Heart left ventricle (tissue), 16 donors: Measurements from ENCODE around the gene G0S2. TPM values are rescaled to one million over a fixed set of nuclear protein-coding genes. Genes with fewer than 3 reads are reported as not detected.

ENCODE experiments used
- ATAC-seq, 4 donors: fragments of 200-7000 bp; cut with Tn5 transposase; one replicate each; pipeline ENCODE4 v1.9.1; 2020 to 2022; ENCODE audit warnings: moderate library complexity in 4 of 4, mild to moderate bottlenecking in 3 of 4, moderate number of reproducible peaks in 1 of 4
- DNase-seq, 5 donors: peaks; one replicate each; pipeline ENCODE4 v3.0.0-alpha.2; 2020
- H3K27ac ChIP-seq, 12 donors: fragments of 200-600 bp; sonication (generic) in 4 of 12; one replicate each; pipeline versions ENCODE4 v1.5.0 to v1.8.0; 2016 to 2022; ENCODE audit warnings: mild to moderate bottlenecking in 2 of 12
- H3K27me3 ChIP-seq, 9 donors: fragments of 200-600 bp; sonication (generic) in 2 of 9; one replicate each; pipeline versions ENCODE4 v1.5.1 to v1.8.0; 2016 to 2022; ENCODE audit warnings: mild to moderate bottlenecking in 3 of 9
- H3K36me3 ChIP-seq, 9 donors: fragments of 200-600 bp; sonication (generic) in 2 of 9; one replicate each; pipeline versions ENCODE4 v1.5.0 to v1.8.0; 2018 to 2022; ENCODE audit warnings: mild to moderate bottlenecking in 2 of 9
- H3K4me1 ChIP-seq, 12 donors: fragments of 200-600 bp; sonication (generic) in 4 of 12; one replicate each; pipeline versions ENCODE4 v1.5.0 to v1.8.0; 2016 to 2022; ENCODE audit warnings: mild to moderate bottlenecking in 3 of 12
- H3K4me3 ChIP-seq, 12 donors: fragments of 200-600 bp; sonication (generic) in 4 of 12; one replicate each; pipeline versions ENCODE4 v1.5.0 to v1.8.0; 2017 to 2022; ENCODE audit warnings: mild to moderate bottlenecking in 9 of 12, moderate library complexity in 4 of 12
- H3K9me3 ChIP-seq, 12 donors: fragments of 200-600 bp; sonication (generic) in 4 of 12; one replicate each; pipeline versions ENCODE4 v1.5.0 to v1.8.0; 2016 to 2022; ENCODE audit warnings: mild to moderate bottlenecking in 1 of 12
- POLR2A ChIP-seq, 2 donors: fragments of 450-650 bp; IDR thresholded peaks; one replicate each; pipeline ENCODE4 v1.6.1; 2017; ENCODE audit warnings: antibody characterized with exemption in 2 of 2, mild to moderate bottlenecking in 2 of 2, moderate library complexity in 2 of 2
- WGBS, 4 donors: extraction: QIAGEN DNeasy Blood & Tissue Kit in 2 of 4; methylation state at CpG; one replicate each; pipeline versions ENCODE4 v1.1.5 to v1.1.7; 2013 to 2018; 5-methylcytosine and 5-hydroxymethylcytosine counted together
- intact Hi-C, 10 donors: fragments of 100-400 bp; cut with DNase I; formaldehyde crosslinking; loops; one replicate each; pipeline versions ENCODE4 v1.11.1 to v1.14.2; 2022
- polyA plus RNA-seq, 2 donors: library from polyadenylated mRNA; stranded (reverse); fragments of 200-250 nt; gene quantifications; one replicate each; pipeline ENCODE4 v1.2.3, GENCODE V29; 2013
- total RNA-seq, 9 donors: library from RNA; depleted of rRNA in 2 of 9; stranded (reverse); fragments of >200 nt in 2 of 9; fragmentation: NEBNext Ultra II Directional in 3 of 9; extraction: Animal tissue kit (Norgen Biotek cat#: 25700) in 3 of 9; gene quantifications; one replicate each; pipeline versions ENCODE4 v1.1.0 to v1.2.4, GENCODE V29; 2016 to 2023
- TF ChIP-seq, protein P1 (sequence below), 12 donors: fragments of 200-600 bp; sonication (generic) in 4 of 12; IDR thresholded peaks; one replicate each; pipeline versions ENCODE4 v1.5.0 to v1.8.0; 2018 to 2022; ENCODE audit warnings: antibody characterized with exemption in 12 of 12, mild to moderate bottlenecking in 5 of 12
- donor health status: ischemic (EF 13 %, LVEDD 7.1; RV severe dilation, severe dysfunction).
- donor health status: healthy with polysubstance abuse.
- donor health status: DM: no; HTN: yes; CAD: no.
- donor health status: DM: no; HTN: no; CAD: no.
- donor health status: ischemic (EF 25% LVEDD 6.9; RV normal size, moderate dysfunction).
- donor health status: ischemic (EF 25% LVEDD 5.7; RV mildly dilated, moderate dysfunction).
- donor health status: healthy.
- donor health status: DM: yes; HTN: yes; CAD: no.
- donor health status: ischemic (EF 35%, LVEDD 5.7; RV mildly dilated, moderate dysfunction).
- donor health status: nonischemic (EF 11% LVEDD 7.7; RV severe dilation, severe dysfunction).
- donor health status: DM: yes; HTN: yes; CAD: no.
- donor health status: PGD.
- donor health status: ischemic (EF 29% LVEDD 5.4; RV normal size, mild dysfunction).
- donor health status: nonischemic (EF 23%, LVEDD 6.1; RV moderate dilation, normal function).

G0S2 gene
- total and polyA plus RNA-seq, 11 donors: 87.6 to 600 (median 212) TPM

DNA sequence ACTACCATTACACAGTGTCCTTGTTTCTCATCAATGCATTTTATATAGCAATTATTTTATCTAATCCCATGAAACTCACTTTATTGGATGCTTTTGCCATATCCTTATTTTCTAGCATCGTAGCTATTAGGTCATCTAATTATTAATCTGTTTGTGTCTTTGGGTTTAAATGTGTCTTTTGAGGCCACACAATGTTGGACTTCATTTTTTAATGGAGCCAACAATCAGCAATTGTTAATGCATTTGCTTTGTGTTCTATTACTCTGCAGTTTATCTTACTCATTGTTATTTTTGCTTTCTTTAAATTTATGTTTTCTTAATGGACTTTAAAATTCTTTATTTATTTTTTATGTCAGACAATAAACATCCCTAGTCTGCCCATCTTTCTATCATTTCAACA is 27.6 kb downstream of the G0S2 start:
- Histone ChIP-seq H3K4me1 (peaks cover 0 to 17% (median 10%) of the 10 kb centered on the region in 12 donors), H3K27me3 (no peaks in the 10 kb centered on the region), H3K4me3 (no peak overlapping the region), H3K27ac (no peak overlapping the region), H3K9me3 (no peaks in the 10 kb centered on the region), H3K36me3 (no peaks in the 10 kb centered on the region)
- WGBS, 4 donors: 79 to 91% (median 84%) methylated on average over 1 of the region's 1 CpG
- no peak for TF ChIP-seq POLR2A (IDR thresholded peaks at IDR 0.05)
- TF ChIP-seq, protein P1, sequence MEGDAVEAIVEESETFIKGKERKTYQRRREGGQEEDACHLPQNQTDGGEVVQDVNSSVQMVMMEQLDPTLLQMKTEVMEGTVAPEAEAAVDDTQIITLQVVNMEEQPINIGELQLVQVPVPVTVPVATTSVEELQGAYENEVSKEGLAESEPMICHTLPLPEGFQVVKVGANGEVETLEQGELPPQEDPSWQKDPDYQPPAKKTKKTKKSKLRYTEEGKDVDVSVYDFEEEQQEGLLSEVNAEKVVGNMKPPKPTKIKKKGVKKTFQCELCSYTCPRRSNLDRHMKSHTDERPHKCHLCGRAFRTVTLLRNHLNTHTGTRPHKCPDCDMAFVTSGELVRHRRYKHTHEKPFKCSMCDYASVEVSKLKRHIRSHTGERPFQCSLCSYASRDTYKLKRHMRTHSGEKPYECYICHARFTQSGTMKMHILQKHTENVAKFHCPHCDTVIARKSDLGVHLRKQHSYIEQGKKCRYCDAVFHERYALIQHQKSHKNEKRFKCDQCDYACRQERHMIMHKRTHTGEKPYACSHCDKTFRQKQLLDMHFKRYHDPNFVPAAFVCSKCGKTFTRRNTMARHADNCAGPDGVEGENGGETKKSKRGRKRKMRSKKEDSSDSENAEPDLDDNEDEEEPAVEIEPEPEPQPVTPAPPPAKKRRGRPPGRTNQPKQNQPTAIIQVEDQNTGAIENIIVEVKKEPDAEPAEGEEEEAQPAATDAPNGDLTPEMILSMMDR (IDR thresholded peaks at IDR 0.05): no peak
- ATAC-seq: no peak
- DNase-seq: no peak
- intact Hi-C loops: loop anchor here in 1 of 10 donors (5.0 kb wide), 1 partner anchor 44 kb away; no protein-coding TSS in a partner anchor

- WGBS, 4 donors: 42 to 51% (median 48%) methylated on average over 6 of the region's 6 CpGs
- intact Hi-C loops: loop anchor here in 1 of 10 donors (5.0 kb wide), 1 partner anchor 43 kb away; no protein-coding TSS in a partner anchor
- no peak for ATAC-seq
These were observed 28.8 kb downstream of the G0S2 start for GRCh38 chr1:209703834-209704504.

DNA sequence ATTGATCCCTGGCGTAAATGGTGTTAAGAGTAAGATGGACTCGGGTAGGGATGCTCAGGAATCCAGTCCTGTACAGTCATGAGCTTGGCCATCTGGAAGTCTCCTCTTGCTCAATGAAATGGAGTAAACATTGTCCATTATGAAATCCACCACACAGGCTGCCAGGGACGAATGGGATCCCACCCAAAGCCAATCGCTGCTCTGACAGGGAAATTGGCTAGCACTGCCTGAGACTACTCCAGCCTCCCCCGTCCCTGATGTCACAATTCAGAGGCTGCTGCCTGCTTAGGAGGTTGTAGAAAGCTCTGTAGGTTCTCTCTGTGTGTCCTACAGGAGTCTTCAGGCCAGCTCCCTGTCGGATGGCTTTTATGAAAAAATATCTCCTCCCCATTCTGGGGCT is 29.4 kb downstream of the G0S2 start, which contains the start of gene HSD11B1:
Gene HSD11B1 (plus strand): TSS at position 263 of the 400 bp plus-strand sequence. CDS start 97 bp downstream, at position 360.
- Histone ChIP-seq H3K27ac (peak within 1 kb of the TSS in 5 of 12 donors; percentile 32 to 54 (median 47)), H3K36me3 (no peaks in the 10 kb centered on the region), H3K9me3 (no peaks in the 10 kb centered on the region), H3K27me3 (no peaks in the 10 kb centered on the region), H3K4me1 (peaks cover 0 to 17% (median 10%) of the 10 kb centered on the region in 12 donors), H3K4me3 (peak within 1 kb of the TSS in 1 of 12 donors; percentile 14)
- intact Hi-C loops: loop anchor here in 1 of 10 donors (5.0 kb wide), 1 partner anchor 43 kb away; no protein-coding TSS in a partner anchor
- WGBS, 4 donors: 64 to 72% (median 67%) methylated on average over 6 of the region's 6 CpGs
- ATAC-seq: peak; percentile 82 to 96 (median 95)
- TF ChIP-seq, protein P1 (IDR thresholded peaks at IDR 0.05): no peak
- TF ChIP-seq POLR2A (IDR thresholded peaks at IDR 0.05): no peak
- DNase-seq: peak; percentile 63 to 81 (median 73)

More at GRCh38 chr1:209703834-209704504, 28.8 kb downstream of the G0S2 start:
- peaks cover 0 to 17% (median 10%) of the 10 kb centered on the region in 12 donors for H3K4me1 ChIP-seq
- H3K27me3 ChIP-seq: no peaks in the 10 kb centered on the region
- TF ChIP-seq POLR2A (IDR thresholded peaks at IDR 0.05): no peak
- TF ChIP-seq, protein P1 (IDR thresholded peaks at IDR 0.05): no peak
- H3K27ac ChIP-seq: peak overlapping the region in 1 of 12 donors; percentile 32
- H3K9me3 ChIP-seq: no peaks in the 10 kb centered on the region
- no peaks in the 10 kb centered on the region for H3K36me3 ChIP-seq
- DNase-seq: no peak
- H3K4me3 ChIP-seq: no peak overlapping the region

GRCh38 chr1:209705033-209705598 is 29.9 kb downstream of the G0S2 start:
- H3K4me1 ChIP-seq: peaks cover 0 to 17% (median 10%) of the 10 kb centered on the region in 12 donors
- H3K9me3 ChIP-seq: no peaks in the 10 kb centered on the region
- TF ChIP-seq POLR2A (IDR thresholded peaks at IDR 0.05): no peak
- TF ChIP-seq, protein P1 (IDR thresholded peaks at IDR 0.05): no peak
- H3K27me3 ChIP-seq: no peaks in the 10 kb centered on the region
- H3K36me3 ChIP-seq: no peaks in the 10 kb centered on the region
- intact Hi-C loops: no loop called here
- DNase-seq (no peak), ATAC-seq (peak in 3 of 4 donors; percentile 22 to 66 (median 51))
- peak overlapping the region in 1 of 12 donors; percentile 14 for H3K4me3 ChIP-seq
- WGBS, 4 donors: 82 to 90% (median 89%) methylated on average over 2 of the region's 2 CpGs
- H3K27ac ChIP-seq: peak overlapping the region in 5 of 12 donors; percentile 32 to 54 (median 47)
